Spleen (tissue), 7 donors: ENCODE measurements around the gene TMEM255B.

Source experiments
- CTCF ChIP-seq, 11 experiments: fragments of 200-600 bp in 7 of 11; fragments of 450-650 bp in 4 of 11; sonication (generic) in 4 of 11; IDR thresholded peaks in 8 of 11; conservative IDR thresholded peaks in 3 of 11; 1 replicate in 7 of 11; 2 replicates in 4 of 11; pipeline versions ENCODE4 v1.4.0 to v1.8.0; 2016 to 2021; ENCODE audit warnings: antibody characterized with exemption in 11 of 11, inconsistent platforms in 4 of 11, mild to moderate bottlenecking in 1 of 11
- POLR2AphosphoS5 ChIP-seq, 3 donors: sonication (generic); formaldehyde crosslinking; IDR thresholded peaks; one replicate each; pipeline ENCODE4 v1.5.1; 2017; ENCODE audit warnings: antibody characterized with exemption in 3 of 3
- donor health status: DM: no; HTN: no; CAD: no; lungs with moderate emphysema.
- donor health status: DM: no; HTN: no; CAD: no.
- donor health status: DM: no; HTN: no; CAD: no.

- no peak for TF ChIP-seq CTCF (IDR thresholded peaks at IDR 0.05 in 8 of 11, conservative IDR thresholded peaks at IDR 0.05 in 3 of 11)
- peak in 1 of 3 donors; percentile 11 for TF ChIP-seq POLR2AphosphoS5 (IDR thresholded peaks at IDR 0.05)
Observed at GRCh38 chr13:113825841-113826240, 66.8 kb downstream of the TMEM255B start.
